PFSK-1 (cell line): ENCODE data around the gene CC2D2B.

Source experiments
- FOXP2 ChIP-seq: optimal IDR thresholded peaks from 2 replicates; pipeline ENCODE3; 2011; ENCODE audit warnings: borderline replicate concordance, control low read depth, inconsistent platforms; ENCODE audit not compliant: insufficient read depth; ENCODE audit errors: extremely low read length, extremely low read depth
- POLR2AphosphoS5 ChIP-seq: IDR thresholded peaks from 2 replicates; pipeline ENCODE4 v1.6.1; 2012; ENCODE audit warnings: low read depth, mild to moderate bottlenecking, control low read depth, low read length, moderate library complexity
- SIN3A ChIP-seq: IDR thresholded peaks from 2 replicates; pipeline ENCODE4 v1.6.1; 2012; ENCODE audit warnings: mild to moderate bottlenecking, low read length, moderate library complexity, borderline replicate concordance; ENCODE audit not compliant: insufficient read depth
- TAF1 ChIP-seq: IDR thresholded peaks from 2 replicates; pipeline ENCODE4 v1.6.1; 2012; ENCODE audit warnings: low read length, control low read depth, borderline replicate concordance; ENCODE audit not compliant: insufficient read depth
- TF ChIP-seq, protein P1 (sequence below), 2 experiments: IDR thresholded peaks; 2 replicates each; pipeline versions ENCODE4 v1.6.1 to v1.8.0; 2011 to 2012; ENCODE audit warnings: low read depth in 2 of 2, low read length in 2 of 2, control low read depth in 1 of 2, inconsistent platforms in 1 of 2, mild to moderate bottlenecking in 1 of 2, moderate library complexity in 1 of 2; ENCODE audit not compliant: insufficient read depth in 1 of 2

GRCh38 chr10:96049340-96049739, 141.6 kb downstream of the CC2D2B start:
- TF ChIP-seq POLR2AphosphoS5: no peak
- no peak for TF ChIP-seq FOXP2
- TF ChIP-seq, protein P1, sequence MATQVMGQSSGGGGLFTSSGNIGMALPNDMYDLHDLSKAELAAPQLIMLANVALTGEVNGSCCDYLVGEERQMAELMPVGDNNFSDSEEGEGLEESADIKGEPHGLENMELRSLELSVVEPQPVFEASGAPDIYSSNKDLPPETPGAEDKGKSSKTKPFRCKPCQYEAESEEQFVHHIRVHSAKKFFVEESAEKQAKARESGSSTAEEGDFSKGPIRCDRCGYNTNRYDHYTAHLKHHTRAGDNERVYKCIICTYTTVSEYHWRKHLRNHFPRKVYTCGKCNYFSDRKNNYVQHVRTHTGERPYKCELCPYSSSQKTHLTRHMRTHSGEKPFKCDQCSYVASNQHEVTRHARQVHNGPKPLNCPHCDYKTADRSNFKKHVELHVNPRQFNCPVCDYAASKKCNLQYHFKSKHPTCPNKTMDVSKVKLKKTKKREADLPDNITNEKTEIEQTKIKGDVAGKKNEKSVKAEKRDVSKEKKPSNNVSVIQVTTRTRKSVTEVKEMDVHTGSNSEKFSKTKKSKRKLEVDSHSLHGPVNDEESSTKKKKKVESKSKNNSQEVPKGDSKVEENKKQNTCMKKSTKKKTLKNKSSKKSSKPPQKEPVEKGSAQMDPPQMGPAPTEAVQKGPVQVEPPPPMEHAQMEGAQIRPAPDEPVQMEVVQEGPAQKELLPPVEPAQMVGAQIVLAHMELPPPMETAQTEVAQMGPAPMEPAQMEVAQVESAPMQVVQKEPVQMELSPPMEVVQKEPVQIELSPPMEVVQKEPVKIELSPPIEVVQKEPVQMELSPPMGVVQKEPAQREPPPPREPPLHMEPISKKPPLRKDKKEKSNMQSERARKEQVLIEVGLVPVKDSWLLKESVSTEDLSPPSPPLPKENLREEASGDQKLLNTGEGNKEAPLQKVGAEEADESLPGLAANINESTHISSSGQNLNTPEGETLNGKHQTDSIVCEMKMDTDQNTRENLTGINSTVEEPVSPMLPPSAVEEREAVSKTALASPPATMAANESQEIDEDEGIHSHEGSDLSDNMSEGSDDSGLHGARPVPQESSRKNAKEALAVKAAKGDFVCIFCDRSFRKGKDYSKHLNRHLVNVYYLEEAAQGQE (IDR thresholded peaks at IDR 0.05; ENCODE audit: insufficient read depth in 1 of 2, low read depth in 2 of 2, low read length in 2 of 2): no peak
- no peak for TF ChIP-seq TAF1
- TF ChIP-seq SIN3A: no peak
